IPS-NIHi7 (cell line): ENCODE data around the gene CAB39.

Experiments used
- DNase-seq: peaks from one replicate; pipeline ENCODE4 v3.0.0; 2012; ENCODE audit warnings: mixed read lengths; ENCODE audit errors: extremely low spot score

CAB39 gene

GRCh38 chr2:230783101-230783500, 70.5 kb downstream of the CAB39 start:
- no peak for DNase-seq

- no peak for DNase-seq
These were observed 72.2 kb downstream of the CAB39 start for GRCh38 chr2:230784795-230785194.

- no peak for DNase-seq
These were observed 72.7 kb downstream of the CAB39 start for GRCh38 chr2:230785346-230785745.

GRCh38 chr2:230787101-230787500, 74.5 kb downstream of the CAB39 start:
- DNase-seq: no peak

GRCh38 chr2:230788554-230789175, 76.0 kb downstream of the CAB39 start:
- no peak for DNase-seq

DNA sequence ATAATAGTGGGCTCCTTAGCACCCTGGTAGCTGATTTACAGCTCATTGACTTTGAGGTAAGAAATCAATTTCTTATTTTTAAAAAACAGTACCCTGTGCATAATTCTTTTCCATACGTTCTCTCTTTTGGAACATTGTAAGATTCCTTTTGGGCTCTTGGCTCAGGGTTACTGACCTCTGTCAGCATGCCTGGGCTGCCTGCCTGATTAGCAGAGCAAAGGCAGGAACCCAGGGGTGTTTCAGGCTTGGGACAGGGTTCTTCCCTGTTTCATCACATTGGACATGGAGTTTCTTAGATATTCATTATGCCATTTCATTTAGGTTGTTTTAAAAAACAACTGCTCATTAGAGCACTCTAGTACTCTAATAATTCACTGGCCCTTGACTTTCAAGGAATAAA, 78.3 kb downstream of the CAB39 start:
- DNase-seq: no peak

- no peak for DNase-seq
These were observed 81.1 kb downstream of the CAB39 start for GRCh38 chr2:230793572-230794359.

- no peak for DNase-seq
These were observed 81.9 kb downstream of the CAB39 start for GRCh38 chr2:230794497-230794896.

DNA sequence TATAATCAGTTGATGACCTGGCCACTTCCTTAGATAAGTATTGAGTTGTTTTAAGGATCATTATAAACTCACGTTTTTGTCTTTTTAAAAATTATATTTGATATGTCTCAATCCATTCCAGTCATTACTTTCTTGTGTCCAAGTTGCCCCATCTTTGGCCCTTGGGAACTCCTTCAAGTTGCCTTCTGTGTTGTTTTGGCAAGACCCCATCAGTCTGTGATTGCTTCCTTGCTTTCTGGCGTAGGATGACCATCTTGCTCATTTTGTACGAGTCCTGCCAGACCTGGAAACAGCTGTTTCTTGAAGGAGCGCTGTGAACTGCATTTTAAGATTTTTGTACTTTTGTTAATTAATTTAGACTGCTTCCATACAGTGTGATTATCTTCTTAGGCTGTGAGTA, 83.2 kb downstream of the CAB39 start:
- DNase-seq: no peak

DNA sequence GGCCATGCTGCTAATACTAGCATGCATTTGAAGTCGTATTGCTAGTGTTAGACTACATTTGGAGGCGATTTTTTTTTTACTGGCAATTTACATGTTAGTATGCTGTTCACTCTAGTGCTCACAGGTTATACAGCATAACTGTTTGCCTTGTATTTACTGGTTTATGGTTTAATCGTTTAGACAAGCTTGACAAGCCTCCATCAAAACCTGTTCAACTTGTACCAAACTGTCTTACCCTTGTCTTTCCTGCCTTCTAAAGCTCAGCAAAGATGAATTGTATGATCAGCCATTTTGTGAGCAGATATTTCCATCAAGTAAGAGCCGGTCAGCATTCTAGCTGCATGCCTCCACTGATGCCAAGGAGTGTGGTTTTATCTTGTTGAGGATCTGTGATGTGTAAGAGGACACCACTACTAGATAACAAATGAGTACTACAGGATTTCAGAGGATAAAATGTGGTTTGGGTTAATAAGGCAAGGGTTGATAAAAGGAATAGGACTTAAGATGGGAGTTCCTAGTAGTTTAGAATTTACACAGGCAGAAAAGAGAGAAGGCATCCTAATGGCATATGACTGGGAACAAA, 83.7 kb downstream of the CAB39 start:
- no peak for DNase-seq

- no peak for DNase-seq
These were observed 85.2 kb downstream of the CAB39 start for GRCh38 chr2:230797515-230798495.

DNA sequence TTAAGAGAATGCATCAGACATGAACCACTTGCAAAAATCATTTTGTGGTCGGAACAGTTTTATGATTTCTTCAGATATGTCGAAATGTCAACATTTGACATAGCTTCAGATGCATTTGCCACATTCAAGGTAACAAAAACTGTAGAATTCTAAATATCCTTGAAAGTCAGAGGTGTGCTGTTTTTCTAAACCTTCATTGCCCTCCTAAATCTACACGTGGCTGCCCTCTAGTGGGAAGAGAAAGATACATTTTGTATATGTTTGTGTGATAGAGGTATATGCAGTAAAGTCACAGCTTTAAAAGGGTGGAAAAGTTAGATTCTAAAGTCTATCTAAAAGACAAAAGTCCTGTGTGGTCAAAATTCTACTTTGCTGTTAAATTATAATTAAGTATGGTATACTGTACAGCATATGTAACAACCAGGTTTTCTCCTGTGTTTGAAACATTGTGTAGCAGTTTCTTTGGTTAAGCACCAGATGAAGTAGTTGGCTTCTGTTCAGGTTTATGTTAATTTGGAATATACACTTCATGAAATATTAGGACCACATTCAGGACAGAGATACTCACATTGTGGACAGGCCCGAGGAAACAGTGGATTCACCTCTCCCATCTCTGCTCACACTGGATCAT, 86.2 kb downstream of the CAB39 start:
- peak; percentile 52 for DNase-seq

DNA sequence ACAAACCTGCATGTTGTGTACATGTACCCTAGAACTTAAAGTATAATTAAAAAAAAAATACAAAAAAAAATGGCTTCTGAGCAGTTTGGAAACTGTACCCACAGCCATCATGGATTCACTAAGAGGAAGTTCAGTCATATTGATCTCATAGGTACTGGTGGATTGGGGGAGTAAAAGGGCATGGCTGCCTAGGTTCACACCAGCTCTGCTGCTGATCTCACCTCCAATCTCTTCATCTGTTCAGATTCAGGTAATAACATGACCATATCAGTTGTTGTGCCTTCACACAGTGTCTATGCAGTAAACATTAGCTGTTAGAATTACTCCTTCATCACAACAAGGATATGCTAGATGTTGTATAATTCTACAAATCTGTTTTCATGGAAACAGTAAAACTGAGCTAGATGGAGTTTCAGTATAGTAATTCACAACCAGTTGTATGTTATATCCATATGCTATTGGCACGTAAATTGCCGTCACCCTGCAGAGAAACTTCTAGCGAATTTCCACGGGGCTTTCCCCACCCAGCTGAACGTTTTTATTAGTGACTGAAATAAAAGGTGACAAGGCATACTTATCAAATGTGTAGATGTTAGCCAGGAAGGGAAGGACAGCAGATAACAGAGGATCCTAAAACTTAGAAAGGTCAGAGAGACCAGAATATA, 92.8 kb downstream of the CAB39 start:
- no peak for DNase-seq

DNA sequence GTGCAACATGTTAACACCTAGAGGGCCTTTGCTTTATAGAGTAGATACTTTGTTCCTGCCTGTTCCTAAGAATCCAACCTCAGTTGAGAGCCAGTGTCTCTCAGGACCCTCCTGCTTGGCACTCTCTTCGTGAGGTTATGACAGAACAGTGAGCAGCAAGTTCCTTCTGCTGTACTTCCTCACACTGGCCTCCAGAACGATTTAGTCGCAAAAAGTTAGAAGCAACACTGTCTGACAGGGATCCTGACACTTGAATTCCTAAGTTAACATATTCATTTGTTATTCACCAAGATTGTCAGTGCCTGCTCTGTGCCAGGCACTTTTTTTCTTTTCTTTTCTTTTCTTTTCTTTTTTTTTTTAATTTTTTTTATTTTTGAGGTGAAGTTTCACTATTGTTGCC, 95.1 kb downstream of the CAB39 start:
- no peak for DNase-seq

DNA sequence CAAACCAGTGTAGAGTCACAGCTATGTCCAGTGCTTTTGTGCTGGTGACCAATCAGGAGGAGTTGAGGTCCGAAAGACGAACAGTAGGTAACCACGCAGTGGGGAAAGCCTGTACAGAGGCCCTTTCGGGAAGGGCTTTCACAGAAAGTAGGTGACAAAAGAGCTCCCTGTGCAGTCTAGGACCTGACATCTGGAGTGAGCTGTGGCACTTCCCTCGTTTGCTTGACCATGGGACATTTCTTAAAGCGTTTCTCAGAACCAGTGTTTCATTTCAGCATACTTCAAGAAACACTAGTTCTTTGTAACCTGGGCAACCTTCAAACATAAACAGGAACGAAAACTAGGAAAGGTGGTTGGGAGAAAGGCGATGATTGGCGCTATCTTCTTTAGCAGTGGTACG, 96.4 kb downstream of the CAB39 start:
- DNase-seq: no peak

- DNase-seq: no peak
These were observed 97.1 kb downstream of the CAB39 start for GRCh38 chr2:230809677-230810251.

GRCh38 chr2:230811508-230811907, 98.9 kb downstream of the CAB39 start:
- no peak for DNase-seq

GRCh38 chr2:230812033-230812432, 99.4 kb downstream of the CAB39 start:
- no peak for DNase-seq

GRCh38 chr2:230814616-230815015, 102.0 kb downstream of the CAB39 start:
- DNase-seq: peak; percentile 33

GRCh38 chr2:230815088-230815487, 102.4 kb downstream of the CAB39 start:
- no peak for DNase-seq

DNA sequence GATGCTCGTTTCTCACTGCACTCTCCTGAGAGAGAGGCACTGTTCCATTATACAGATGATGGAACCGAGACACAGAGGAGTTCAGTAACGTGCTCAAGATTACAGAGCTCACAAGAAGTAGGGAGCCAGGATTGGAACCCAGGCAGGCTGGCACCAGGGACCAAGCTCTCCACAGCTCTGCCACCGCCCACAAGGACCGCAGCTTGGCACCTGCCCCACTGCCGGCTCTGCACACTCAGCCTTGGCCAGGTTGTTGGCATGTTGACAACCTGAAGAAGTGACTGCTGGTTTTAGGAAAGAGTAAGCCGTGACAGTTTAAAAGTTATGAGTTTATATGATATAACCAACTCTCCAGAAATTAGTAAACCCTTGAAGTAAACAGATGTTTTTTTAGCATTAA, 104.1 kb downstream of the CAB39 start:
- no peak for DNase-seq
